ENCODE results near the gene MCUB. TPM values are rescaled to one million over a fixed set of nuclear protein-coding genes. Genes with fewer than 3 reads are reported as not detected.
A peak's percentile ranks its signal among the peaks of the same experiment; 100 is the strongest.
"Not testable (repeated sequence)": the region's sequence is repeated elsewhere in the genome, so short reads cannot be mapped to it uniquely, and the experiment has no call there.

MCUB gene
- total RNA-seq, 1 donor from 2014 or later: 17.1 TPM

DNA sequence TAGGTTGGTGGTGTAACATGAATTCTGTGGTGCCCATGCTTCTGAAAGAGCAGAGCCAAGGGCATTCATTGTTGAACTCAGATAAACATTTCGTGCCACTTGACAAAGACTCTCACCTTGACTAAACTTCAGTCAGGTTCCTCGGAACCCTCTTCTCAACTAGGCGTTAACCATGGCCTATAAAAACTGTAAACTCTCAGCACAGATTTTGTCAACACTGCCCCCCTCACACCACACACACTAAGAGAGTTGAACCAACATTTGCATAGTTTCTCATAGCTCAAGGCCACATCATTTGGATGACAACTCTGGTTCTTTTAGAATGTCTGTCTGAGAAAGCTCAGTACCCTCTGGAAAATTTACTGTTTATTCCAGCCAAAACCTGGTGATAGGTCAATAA lies 115.1 kb downstream of the MCUB start:
- H3K4me3 ChIP-seq: no peak overlapping the region
- peaks cover 6% of the 10 kb centered on the region for H3K9me3 ChIP-seq
- no peak overlapping the region for H3K27ac ChIP-seq
- no peak for DNase-seq
- H3K27me3 ChIP-seq (ENCODE audit: low read depth): no peaks in the 10 kb centered on the region
- H3K36me3 ChIP-seq: no peaks in the 10 kb centered on the region
- ATAC-seq: peak in 1 of 2 donors; percentile 42
- intact Hi-C loops (cut with DNase I): no loop called here
- TF ChIP-seq, protein P1, sequence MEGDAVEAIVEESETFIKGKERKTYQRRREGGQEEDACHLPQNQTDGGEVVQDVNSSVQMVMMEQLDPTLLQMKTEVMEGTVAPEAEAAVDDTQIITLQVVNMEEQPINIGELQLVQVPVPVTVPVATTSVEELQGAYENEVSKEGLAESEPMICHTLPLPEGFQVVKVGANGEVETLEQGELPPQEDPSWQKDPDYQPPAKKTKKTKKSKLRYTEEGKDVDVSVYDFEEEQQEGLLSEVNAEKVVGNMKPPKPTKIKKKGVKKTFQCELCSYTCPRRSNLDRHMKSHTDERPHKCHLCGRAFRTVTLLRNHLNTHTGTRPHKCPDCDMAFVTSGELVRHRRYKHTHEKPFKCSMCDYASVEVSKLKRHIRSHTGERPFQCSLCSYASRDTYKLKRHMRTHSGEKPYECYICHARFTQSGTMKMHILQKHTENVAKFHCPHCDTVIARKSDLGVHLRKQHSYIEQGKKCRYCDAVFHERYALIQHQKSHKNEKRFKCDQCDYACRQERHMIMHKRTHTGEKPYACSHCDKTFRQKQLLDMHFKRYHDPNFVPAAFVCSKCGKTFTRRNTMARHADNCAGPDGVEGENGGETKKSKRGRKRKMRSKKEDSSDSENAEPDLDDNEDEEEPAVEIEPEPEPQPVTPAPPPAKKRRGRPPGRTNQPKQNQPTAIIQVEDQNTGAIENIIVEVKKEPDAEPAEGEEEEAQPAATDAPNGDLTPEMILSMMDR (IDR thresholded peaks at IDR 0.05): no peak
- no peaks in the 10 kb centered on the region for H3K4me1 ChIP-seq

DNA sequence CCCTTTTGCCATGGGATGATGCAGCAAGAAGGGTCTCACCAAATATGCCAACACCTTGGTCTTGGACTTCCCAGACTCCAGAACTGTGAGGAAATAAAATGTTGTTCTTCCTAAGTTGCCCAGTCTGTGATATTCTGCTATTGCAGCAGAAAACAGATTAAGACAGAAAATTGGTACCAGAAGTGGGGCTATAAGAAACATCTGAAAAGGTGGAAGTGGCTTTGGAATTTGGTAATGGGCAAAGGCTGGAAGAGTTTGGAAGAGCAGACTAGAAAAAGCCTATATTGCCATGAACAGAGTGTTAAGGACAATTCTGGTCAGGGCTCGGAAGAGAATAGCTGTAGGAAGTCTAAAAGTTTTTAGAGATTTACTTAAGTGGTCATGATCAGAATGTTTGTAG lies 115.8 kb downstream of the MCUB start:
- H3K9me3 ChIP-seq: peaks cover 3% of the 10 kb centered on the region
- no peaks in the 10 kb centered on the region for H3K27me3 ChIP-seq (ENCODE audit: low read depth)
- DNase-seq (no peak), ATAC-seq (no peak)
- intact Hi-C loops (cut with DNase I): no loop called here
- no peak overlapping the region for H3K4me3 ChIP-seq
- H3K36me3 ChIP-seq: no peaks in the 10 kb centered on the region
- no peak overlapping the region for H3K27ac ChIP-seq
- H3K4me1 ChIP-seq: no peaks in the 10 kb centered on the region
- TF ChIP-seq, protein P1 (IDR thresholded peaks at IDR 0.05): no peak

DNA sequence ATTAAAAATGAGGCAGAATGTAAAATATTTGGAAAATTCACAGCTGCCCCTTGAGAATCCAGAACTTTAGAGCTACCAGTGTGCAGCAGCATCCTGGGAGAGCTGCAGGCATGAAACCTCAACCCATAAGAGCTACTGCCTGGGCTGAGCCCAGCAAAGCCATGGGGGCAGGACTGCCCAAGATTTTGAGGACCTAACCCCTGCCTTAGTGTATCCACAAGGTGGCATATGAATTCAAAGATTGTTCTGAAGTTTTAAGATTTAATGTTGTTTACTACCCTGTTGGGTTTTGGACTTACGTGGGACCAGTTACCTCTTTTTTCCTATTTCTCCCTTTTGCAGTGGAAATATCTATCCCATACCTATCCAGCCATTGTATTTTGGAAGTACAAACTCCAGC lies 116.8 kb downstream of the MCUB start:
- H3K27me3 ChIP-seq (ENCODE audit: low read depth): no peaks in the 10 kb centered on the region
- intact Hi-C loops (cut with DNase I): no loop called here
- no peak for ATAC-seq
- TF ChIP-seq, protein P1 (IDR thresholded peaks at IDR 0.05): peak; percentile 9
- DNase-seq: no peak
- H3K27ac ChIP-seq: no peak overlapping the region
- H3K4me1 ChIP-seq: no peaks in the 10 kb centered on the region
- H3K36me3 ChIP-seq: peaks cover 3% of the 10 kb centered on the region
- no peaks in the 10 kb centered on the region for H3K9me3 ChIP-seq
- H3K4me3 ChIP-seq: no peak overlapping the region

DNA sequence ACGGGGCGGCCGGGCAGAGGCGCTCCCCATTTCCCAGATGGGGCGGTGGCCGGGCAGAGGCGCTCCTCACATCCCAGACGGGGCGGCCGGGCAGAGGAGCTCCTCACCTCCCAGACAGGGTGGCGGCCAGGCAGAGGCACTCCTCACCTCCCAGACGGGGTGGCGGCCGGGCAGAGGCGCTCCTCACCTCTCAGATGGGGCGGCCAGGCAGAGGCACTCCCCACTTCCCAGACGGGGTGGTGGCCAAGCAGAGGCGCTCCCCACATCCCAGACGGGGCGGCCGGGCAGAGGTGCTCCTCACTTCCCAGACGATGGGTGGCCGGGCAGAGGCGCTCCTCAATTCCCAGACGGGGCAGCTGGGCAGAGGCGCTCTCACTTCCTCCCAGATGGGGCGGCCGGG lies 118.4 kb downstream of the MCUB start:
- H3K9me3 ChIP-seq; intact Hi-C loops (cut with DNase I); H3K4me3 ChIP-seq; DNase-seq; H3K4me1 ChIP-seq; ATAC-seq; H3K27ac ChIP-seq; H3K27me3 ChIP-seq (ENCODE audit: low read depth); H3K36me3 ChIP-seq: not testable (repeated sequence)

DNA sequence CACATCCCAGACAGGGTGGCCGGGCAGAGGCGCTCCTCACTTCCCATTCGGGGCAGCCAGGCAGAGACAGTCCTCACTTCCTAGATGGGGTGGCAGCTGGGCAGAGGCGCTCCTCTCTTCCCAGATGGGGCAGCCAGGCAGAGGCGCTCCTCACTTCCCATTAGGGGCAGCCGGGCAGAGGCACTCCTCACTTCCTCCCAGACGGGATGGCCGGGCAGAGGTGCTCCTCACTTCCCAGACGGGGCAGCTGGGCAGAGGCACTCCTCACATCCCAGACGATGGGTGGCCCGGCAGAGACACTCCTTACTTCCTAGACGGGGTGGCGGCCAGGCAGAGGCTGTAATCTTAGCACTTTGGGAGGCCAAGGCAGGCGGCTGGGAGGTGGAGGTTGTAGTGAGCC lies 118.9 kb downstream of the MCUB start:
- intact Hi-C loops (cut with DNase I); ATAC-seq; H3K4me1 ChIP-seq: not testable (repeated sequence)

DNA sequence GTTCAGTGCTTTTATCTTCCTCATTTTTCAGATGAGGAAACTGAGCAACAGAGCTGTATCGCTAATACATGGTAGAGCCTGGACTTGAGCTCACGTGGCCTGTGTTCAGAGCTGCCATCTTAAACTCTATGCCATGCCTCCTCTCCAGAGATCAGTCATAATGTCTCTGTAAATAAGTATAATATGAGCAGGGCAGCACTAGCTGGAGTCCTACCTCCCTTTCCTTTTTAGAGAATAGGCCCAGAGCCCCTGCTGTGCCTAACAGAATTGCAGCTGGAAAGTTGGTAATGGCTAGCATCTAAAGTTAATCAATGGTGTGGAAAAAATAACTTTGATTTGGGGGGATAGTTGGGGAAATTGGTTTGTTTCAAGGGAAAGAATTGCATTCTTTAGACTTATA lies 122.8 kb downstream of the MCUB start:
- no peaks in the 10 kb centered on the region for H3K4me1 ChIP-seq
- ATAC-seq (no peak), DNase-seq (no peak)
- intact Hi-C loops (cut with DNase I): no loop called here
- no peaks in the 10 kb centered on the region for H3K27me3 ChIP-seq (ENCODE audit: low read depth)
- TF ChIP-seq, protein P1 (IDR thresholded peaks at IDR 0.05): no peak
- peaks cover 30% of the 10 kb centered on the region for H3K36me3 ChIP-seq
- H3K9me3 ChIP-seq: no peaks in the 10 kb centered on the region
- no peak overlapping the region for H3K4me3 ChIP-seq
- H3K27ac ChIP-seq: no peak overlapping the region

More for the DNA sequence above, 118.9 kb downstream of the MCUB start:
- DNase-seq; H3K27ac ChIP-seq; H3K9me3 ChIP-seq; H3K36me3 ChIP-seq; H3K27me3 ChIP-seq (ENCODE audit: low read depth); H3K4me3 ChIP-seq: not testable (repeated sequence)
